Stimulated activated naive B cell treated with anti-CD40 and anti-IgM and Interleukin-4, amounts not matched to agents 10 μg/mL and 1 μg/mL and 100 μg/mL, for 72 hours (primary cell): ENCODE data around the gene TRAF5.

Experiments
- ATAC-seq, 2 donors: fragments of 150-1000 bp; cut with Tn5 transposase; replicated peaks; 2 replicates each; pipeline ENCODE4 v1.10.0; 2021; ENCODE audit warnings: moderate library complexity in 1 of 2
- DNase-seq: peaks from one replicate; pipeline ENCODE4 v3.0.0; 2021
- H3K27ac Mint-ChIP-seq: one replicate; pipeline ENCODE4 v1.8.0; 2022; ENCODE audit warnings: mild to moderate bottlenecking, mixed read lengths
- H3K27me3 Mint-ChIP-seq, 2 donors: one replicate each; pipeline ENCODE4 v1.8.0; 2022; ENCODE audit warnings: mixed read lengths in 2 of 2
- H3K36me3 Mint-ChIP-seq, 2 donors: one replicate each; pipeline ENCODE4 v1.8.0; 2022; ENCODE audit warnings: mixed read lengths in 2 of 2, mild to moderate bottlenecking in 1 of 2
- H3K4me1 Mint-ChIP-seq, 2 donors: one replicate each; pipeline ENCODE4 v1.8.0; 2022; ENCODE audit warnings: mixed read lengths in 2 of 2, mild to moderate bottlenecking in 1 of 2
- H3K4me3 Mint-ChIP-seq, 2 donors: one replicate each; pipeline ENCODE4 v1.8.0; 2022; ENCODE audit warnings: mild to moderate bottlenecking in 2 of 2, mixed read lengths in 2 of 2, moderate library complexity in 1 of 2
- H3K9me3 Mint-ChIP-seq, 2 donors: one replicate each; pipeline ENCODE4 v1.8.0; 2022; ENCODE audit warnings: mixed read lengths in 2 of 2, mild to moderate bottlenecking in 1 of 2

Gene TRAF5, protein sequence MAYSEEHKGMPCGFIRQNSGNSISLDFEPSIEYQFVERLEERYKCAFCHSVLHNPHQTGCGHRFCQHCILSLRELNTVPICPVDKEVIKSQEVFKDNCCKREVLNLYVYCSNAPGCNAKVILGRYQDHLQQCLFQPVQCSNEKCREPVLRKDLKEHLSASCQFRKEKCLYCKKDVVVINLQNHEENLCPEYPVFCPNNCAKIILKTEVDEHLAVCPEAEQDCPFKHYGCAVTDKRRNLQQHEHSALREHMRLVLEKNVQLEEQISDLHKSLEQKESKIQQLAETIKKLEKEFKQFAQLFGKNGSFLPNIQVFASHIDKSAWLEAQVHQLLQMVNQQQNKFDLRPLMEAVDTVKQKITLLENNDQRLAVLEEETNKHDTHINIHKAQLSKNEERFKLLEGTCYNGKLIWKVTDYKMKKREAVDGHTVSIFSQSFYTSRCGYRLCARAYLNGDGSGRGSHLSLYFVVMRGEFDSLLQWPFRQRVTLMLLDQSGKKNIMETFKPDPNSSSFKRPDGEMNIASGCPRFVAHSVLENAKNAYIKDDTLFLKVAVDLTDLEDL

DNA sequence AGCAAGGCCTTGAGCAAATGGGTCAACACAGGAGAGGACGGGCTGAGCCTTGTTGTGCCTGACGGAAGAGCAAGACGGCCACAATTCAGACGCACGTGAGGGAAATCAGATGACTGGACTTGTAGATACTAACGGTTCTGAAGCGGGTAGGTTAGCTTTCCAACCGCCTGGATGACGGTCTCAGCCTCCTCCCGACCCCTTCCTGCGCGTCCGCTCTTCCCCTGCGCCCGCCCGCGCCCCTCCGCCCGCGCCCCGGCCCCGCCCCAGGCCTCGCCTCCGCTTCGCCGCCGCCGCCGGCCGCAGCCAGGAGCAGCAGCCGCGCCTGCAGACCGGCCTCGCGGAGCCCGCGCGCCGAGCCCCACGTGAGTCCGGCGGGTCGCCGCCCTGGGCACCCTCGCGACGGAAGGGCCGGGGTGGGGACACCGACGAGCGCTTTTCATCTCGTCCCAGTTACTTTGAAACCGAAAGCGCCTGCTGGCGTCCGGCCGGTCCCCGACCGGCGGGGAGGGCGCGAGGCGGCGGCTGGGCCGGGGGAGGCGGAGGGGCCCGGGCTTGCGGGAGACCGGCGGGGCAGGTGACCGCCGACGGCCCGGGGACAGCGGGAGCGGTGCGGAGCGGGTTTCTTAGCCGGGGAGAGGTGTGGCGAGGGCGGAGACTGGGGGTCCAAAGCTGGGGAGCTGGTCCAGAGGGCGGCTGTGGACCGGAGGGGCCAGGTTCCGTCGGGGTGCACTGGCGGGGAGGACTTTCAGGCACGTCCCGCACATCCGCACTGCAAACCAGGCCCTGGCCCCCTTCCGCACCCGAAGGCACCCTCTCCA, at the start of gene TRAF5:
Gene TRAF5 (plus strand): TSS at position 306 of the 818 bp plus-strand sequence. CDS start 26,407 bp downstream, outside the sequence.
- Mint-ChIP-seq H3K36me3 (peaks cover 9 to 15% of the 10 kb centered on the region in 2 donors), H3K4me1 (peaks cover 53 to 71% of the 10 kb centered on the region in 2 donors), H3K27ac (peak within 1 kb of the TSS; percentile 97), H3K27me3 (no peaks in the 10 kb centered on the region), H3K9me3 (no peaks in the 10 kb centered on the region), H3K4me3 (peak within 1 kb of the TSS; percentile 93 to 94)
- DNase-seq (peak; percentile 55), ATAC-seq (peak; percentile 57 to 61)

DNA sequence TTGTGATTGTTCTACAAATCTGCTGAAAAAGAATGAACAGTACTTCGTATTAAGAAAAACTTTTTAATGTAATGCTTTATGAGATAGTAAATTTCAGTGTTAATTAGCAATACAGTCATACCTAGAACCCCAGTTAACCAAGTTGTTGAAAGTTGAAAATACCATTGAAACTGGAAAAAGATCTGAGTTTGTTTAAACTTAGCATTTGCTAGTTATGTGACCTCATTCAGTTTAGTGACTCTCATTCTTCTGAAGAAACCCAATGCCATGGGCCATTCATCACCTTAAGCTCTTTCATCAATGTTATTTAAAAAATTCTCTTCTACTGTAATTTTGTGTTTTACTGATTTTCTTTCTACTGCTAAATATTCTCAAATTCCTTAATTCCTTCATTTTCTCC, 47.3 kb upstream of the TRAF5 start:
- no peaks in the 10 kb centered on the region for H3K4me1 Mint-ChIP-seq
- DNase-seq, result no peak
- no peak overlapping the region for H3K4me3 Mint-ChIP-seq
- no peaks in the 10 kb centered on the region for H3K9me3 Mint-ChIP-seq
- H3K27me3 Mint-ChIP-seq, result no peaks in the 10 kb centered on the region
- H3K27ac Mint-ChIP-seq, result no peak overlapping the region
- H3K36me3 Mint-ChIP-seq, result peaks cover 0 to 14% of the 10 kb centered on the region in 2 donors
- ATAC-seq, result no peak

DNA sequence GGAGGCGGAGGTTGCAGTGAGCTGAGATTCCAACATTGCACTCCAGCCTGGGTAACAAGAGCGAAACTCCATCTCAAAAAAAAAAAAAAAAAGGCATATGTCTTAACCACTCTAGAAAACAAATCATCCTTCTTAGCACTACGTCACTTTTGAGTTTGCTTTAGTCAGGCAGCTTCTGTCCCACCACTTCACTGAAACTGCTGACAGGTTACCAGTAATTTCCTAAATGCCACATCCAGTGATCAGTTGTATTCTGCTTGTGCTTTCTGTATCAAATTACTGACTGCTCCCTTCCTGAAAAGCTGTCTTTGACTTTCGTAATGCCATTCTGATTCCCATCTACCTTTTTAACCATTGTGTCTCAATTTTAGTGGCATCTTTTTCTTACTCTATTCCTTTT, 45.7 kb upstream of the TRAF5 start:
- Mint-ChIP-seq H3K9me3 (no peaks in the 10 kb centered on the region), H3K27ac (no peak overlapping the region), H3K4me1 (no peaks in the 10 kb centered on the region), H3K4me3 (no peak overlapping the region), H3K36me3 (peaks cover 10 to 25% of the 10 kb centered on the region in 2 donors), H3K27me3 (no peaks in the 10 kb centered on the region)
- no peak for DNase-seq
- ATAC-seq, result no peak

DNA sequence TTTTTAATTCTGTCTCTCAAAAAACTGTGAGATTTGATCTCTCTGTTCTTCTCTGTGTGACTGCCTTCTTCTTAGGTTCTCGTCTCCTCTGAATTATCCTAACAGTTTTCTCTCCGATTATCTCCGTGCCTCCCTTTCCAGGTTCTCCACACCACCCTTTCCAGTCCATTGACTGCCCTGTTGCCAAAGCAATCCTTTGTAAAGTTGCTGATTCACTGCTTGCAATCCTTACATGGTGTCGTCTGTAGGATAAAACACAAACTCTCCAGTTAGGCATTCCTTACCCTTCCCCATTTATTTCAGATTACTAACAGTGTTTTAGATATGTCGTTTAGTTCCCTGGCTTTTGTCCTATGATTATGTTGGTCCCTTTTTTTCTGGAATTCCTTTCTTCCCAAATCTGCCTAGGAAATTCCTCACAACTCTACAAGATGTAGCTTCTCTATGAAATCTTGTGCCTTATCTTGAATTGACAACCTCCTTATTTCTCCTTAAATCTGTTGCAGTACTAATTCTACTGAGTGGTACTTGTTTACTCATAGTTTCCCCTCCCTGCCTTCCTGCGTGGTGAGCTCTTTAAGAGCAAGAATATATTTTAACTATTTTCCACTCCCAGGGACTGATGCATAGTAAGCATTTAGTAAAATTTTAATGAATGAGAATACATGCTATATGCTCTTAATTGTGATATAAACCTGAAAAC, 45.2 kb upstream of the TRAF5 start:
- peaks cover 11 to 27% of the 10 kb centered on the region in 2 donors for H3K36me3 Mint-ChIP-seq
- H3K9me3 Mint-ChIP-seq, result no peaks in the 10 kb centered on the region
- no peaks in the 10 kb centered on the region for H3K27me3 Mint-ChIP-seq
- H3K27ac Mint-ChIP-seq, result no peak overlapping the region
- H3K4me1 Mint-ChIP-seq, result no peaks in the 10 kb centered on the region
- no peak overlapping the region for H3K4me3 Mint-ChIP-seq
- ATAC-seq (no peak), DNase-seq (no peak)

DNA sequence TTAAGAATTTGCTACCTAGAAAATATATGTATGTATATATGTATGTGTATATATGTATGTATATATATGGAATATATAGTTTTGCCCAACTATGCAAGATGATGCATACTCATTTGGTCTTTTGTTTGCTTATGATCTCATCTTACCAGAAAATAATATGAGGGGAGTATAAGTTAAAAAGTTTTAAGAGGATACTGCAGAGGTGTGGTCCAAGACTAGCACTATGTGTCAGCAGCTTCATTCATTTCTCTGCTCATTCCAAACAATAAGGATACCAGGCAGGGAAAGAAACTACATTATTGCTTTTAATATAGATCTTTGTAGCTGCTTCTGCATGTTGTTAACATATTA, 44.6 kb upstream of the TRAF5 start:
- ATAC-seq (no peak), DNase-seq (no peak)
- Mint-ChIP-seq H3K27ac (no peak overlapping the region), H3K4me1 (peaks cover 3 to 5% of the 10 kb centered on the region in 2 donors), H3K36me3 (peaks cover 14 to 29% of the 10 kb centered on the region in 2 donors), H3K27me3 (no peaks in the 10 kb centered on the region), H3K9me3 (no peaks in the 10 kb centered on the region), H3K4me3 (no peak overlapping the region)

DNA sequence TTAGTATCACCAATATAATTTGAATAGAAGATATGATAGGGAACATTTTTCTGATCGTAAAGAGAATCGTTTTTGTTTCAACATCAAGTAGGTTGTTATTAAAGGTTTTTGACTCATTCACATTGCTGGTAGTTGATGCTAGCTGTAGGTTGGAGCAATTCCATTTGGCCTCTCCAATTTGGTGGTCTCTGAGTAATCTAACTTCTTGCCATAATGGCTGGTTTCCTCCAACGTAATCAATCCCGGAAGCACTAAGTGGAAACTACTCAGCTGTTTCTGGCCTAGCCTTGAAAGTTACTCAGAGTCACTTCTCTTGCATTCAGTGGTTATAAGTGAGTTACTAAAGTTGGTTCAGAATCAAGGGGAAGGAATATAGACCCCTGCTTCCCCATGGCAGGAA, 41.4 kb upstream of the TRAF5 start:
- Mint-ChIP-seq H3K36me3 (peaks cover 23 to 37% of the 10 kb centered on the region in 2 donors), H3K4me1 (peaks cover 6 to 8% of the 10 kb centered on the region in 2 donors), H3K27ac (no peak overlapping the region), H3K9me3 (no peaks in the 10 kb centered on the region), H3K27me3 (no peaks in the 10 kb centered on the region), H3K4me3 (no peak overlapping the region)
- ATAC-seq (no peak), DNase-seq (no peak)

DNA sequence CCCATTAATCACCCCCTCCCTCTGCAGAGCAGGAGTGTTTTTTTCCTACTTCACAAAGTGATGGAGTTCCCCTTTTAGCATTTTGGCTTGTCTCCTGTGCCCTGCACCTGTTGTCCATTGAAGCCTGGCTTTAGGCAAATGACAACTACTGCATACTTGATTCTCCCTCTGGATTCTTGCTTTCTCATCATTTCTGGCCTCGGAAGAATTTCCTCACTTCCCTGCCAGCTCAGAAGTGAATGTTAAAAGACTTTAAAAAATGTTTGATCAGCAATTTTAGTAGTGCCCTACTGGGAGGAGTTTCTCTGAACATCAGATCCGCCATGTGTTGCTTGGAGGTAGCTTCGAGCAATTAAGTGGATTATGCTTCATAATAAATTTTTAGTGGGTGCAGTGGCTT, 39.4 kb upstream of the TRAF5 start:
- H3K4me3 Mint-ChIP-seq, result no peak overlapping the region
- H3K27me3 Mint-ChIP-seq, result no peaks in the 10 kb centered on the region
- H3K36me3 Mint-ChIP-seq, result peaks cover 36 to 54% of the 10 kb centered on the region in 2 donors
- H3K9me3 Mint-ChIP-seq, result no peaks in the 10 kb centered on the region
- peaks cover 6 to 8% of the 10 kb centered on the region in 2 donors for H3K4me1 Mint-ChIP-seq
- ATAC-seq (no peak), DNase-seq (no peak)
- no peak overlapping the region for H3K27ac Mint-ChIP-seq

DNA sequence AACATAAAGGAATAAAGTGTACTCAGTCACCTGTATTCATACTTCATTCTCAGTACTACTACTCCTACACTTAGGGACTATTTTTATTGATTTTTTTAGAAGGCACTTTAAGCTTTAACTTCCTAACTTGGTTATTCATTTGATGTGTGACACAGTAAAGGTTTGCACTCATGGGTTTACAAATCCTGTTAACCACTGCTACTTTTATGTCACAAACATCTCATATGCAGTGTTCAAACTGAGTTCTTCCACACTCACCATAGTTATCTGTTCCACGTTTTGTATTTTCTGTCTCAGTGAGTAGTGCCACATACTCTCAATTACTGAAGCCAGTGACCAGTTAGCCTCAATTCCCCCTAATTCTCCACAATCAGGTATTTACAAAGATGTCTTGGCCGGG, 34.2 kb upstream of the TRAF5 start:
- no peak overlapping the region for H3K4me3 Mint-ChIP-seq
- peaks cover 0 to 2% of the 10 kb centered on the region in 2 donors for H3K4me1 Mint-ChIP-seq
- DNase-seq, result no peak
- no peaks in the 10 kb centered on the region for H3K9me3 Mint-ChIP-seq
- H3K27me3 Mint-ChIP-seq, result no peaks in the 10 kb centered on the region
- no peak overlapping the region for H3K27ac Mint-ChIP-seq
- peaks cover 38 to 50% of the 10 kb centered on the region in 2 donors for H3K36me3 Mint-ChIP-seq
- ATAC-seq, result no peak

DNA sequence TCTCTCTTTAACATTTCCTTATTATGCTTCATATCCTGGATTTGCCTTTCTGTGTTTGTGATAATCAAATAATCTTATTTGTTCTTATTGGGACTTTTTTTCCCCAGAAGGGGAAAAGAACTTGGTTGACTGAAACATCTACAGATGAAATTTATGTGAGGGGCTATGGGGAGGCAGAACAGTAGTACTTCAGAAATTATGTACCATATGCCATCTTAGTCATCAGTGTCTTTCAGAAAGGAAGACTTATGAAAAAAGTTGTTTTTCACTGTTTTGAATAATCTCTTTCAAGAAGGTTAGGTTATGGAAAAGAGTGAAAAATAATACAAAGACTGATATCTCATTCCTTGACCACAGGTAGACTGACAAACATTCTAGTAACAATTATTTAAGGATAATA, 30.2 kb upstream of the TRAF5 start:
- no peak overlapping the region for H3K4me3 Mint-ChIP-seq
- peaks cover 45 to 58% of the 10 kb centered on the region in 2 donors for H3K36me3 Mint-ChIP-seq
- peaks cover 3 to 4% of the 10 kb centered on the region in 2 donors for H3K4me1 Mint-ChIP-seq
- no peaks in the 10 kb centered on the region for H3K9me3 Mint-ChIP-seq
- H3K27me3 Mint-ChIP-seq, result no peaks in the 10 kb centered on the region
- no peak for DNase-seq
- ATAC-seq, result no peak
- H3K27ac Mint-ChIP-seq, result no peak overlapping the region

DNA sequence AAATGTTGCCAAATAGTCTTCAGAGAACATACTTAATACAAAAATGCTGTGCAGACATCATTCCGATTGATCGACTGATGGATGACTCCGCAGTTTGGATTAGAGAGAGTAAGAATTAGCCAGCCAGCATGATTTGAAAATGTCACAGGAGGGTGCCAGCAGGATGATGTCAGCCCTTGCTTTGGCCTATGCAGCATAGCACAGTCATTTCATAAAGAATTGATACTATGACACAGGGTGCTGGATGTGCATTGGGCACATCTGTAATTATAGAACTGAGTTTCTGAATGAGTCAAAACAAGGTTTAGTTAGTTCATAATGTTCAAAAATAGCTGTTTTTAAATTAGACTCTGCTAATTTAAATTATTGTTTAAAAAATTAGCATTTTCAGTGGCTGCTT, 21.6 kb upstream of the TRAF5 start:
- DNase-seq (no peak), ATAC-seq (peak; percentile 86 to 100)
- Mint-ChIP-seq H3K4me1 (peaks cover 7 to 14% of the 10 kb centered on the region in 2 donors), H3K27me3 (no peaks in the 10 kb centered on the region), H3K9me3 (no peaks in the 10 kb centered on the region), H3K27ac (no peak overlapping the region), H3K36me3 (peaks cover 18 to 26% of the 10 kb centered on the region in 2 donors), H3K4me3 (no peak overlapping the region)

DNA sequence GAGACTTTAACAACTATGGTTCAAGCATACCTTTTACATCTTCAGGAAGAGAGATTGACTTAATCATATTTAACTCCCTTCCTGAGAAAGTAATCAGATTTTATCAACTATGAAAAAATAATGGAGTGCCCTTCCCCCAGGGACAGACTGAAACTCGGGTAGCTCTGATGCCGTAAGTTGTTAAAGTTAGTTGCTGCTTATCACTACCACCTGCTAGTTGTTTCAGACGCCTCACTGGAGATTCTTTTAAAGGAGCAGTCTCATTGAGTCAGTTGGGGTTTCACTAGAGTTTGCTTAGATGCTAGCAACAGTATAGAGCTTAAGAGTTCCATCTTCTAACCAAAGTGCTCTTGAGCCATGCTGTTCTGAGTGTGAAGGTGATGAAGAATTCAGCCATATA, 17.0 kb upstream of the TRAF5 start:
- peaks cover 5% of the 10 kb centered on the region in 2 donors for H3K4me1 Mint-ChIP-seq
- no peak for ATAC-seq
- H3K27ac Mint-ChIP-seq, result no peak overlapping the region
- H3K27me3 Mint-ChIP-seq, result no peaks in the 10 kb centered on the region
- no peak overlapping the region for H3K4me3 Mint-ChIP-seq
- no peak for DNase-seq
- no peaks in the 10 kb centered on the region for H3K9me3 Mint-ChIP-seq
- H3K36me3 Mint-ChIP-seq, result peaks cover 16 to 23% of the 10 kb centered on the region in 2 donors

DNA sequence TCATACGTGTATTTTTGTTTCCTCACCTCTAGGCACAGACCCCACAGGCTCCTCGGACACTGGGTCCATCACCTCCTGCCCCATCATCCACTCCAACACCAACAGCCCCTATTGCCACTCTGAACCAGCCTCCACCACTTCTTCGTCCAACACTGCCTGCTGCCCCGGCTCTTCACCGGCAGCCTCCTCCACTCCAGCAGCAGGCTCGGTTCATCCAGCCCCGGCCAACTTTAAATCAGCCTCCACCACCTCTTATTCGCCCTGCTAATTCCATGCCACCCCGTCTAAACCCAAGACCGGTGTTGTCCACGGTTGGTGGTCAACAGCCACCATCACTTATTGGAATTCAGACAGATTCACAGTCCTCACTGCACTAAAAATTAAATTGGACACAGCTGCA, 13.2 kb upstream of the TRAF5 start:
- peaks cover 13 to 19% of the 10 kb centered on the region in 2 donors for H3K36me3 Mint-ChIP-seq
- peak overlapping the region; percentile 37 for H3K27ac Mint-ChIP-seq
- H3K9me3 Mint-ChIP-seq, result no peaks in the 10 kb centered on the region
- ATAC-seq (no peak), DNase-seq (no peak)
- no peak overlapping the region for H3K4me3 Mint-ChIP-seq
- no peaks in the 10 kb centered on the region for H3K27me3 Mint-ChIP-seq
- peaks cover 0 to 1% of the 10 kb centered on the region in 2 donors for H3K4me1 Mint-ChIP-seq

DNA sequence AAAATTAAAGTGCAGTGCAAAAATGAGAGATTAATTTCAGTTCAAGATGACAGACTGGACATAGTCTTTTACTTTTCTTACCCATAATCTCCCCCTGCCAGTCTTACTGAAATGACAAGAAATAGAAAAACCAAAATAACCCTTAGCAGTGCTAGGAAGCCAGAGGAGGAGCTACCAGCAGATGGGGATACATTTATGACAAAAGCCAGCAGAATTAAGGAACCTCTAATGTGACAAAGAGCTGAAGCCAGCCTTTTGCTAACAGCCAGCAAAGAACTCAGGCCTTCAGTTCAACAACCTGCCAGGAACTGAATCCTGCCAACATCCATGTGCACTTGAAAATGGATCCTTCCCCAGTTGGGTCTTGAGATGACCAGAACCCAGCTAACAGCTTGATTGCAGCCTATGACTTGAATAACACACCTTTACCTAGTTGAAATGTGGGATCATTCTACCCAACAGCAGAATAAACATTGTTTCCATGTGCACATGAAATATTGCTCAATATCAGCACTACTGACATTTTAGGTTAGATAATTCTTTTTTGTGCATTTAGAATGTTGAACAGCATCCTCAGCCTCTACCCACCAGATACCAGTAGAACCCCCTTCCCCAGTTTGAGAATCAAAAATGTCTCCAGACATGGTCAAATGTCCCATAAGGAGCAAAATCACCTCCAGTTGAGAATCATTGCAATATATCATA, 7.9 kb upstream of the TRAF5 start:
- H3K9me3 Mint-ChIP-seq, result no peaks in the 10 kb centered on the region
- ATAC-seq (no peak), DNase-seq (no peak)
- peaks cover 0 to 6% of the 10 kb centered on the region in 2 donors for H3K4me1 Mint-ChIP-seq
- no peaks in the 10 kb centered on the region for H3K36me3 Mint-ChIP-seq
- H3K27me3 Mint-ChIP-seq, result no peaks in the 10 kb centered on the region
- H3K27ac Mint-ChIP-seq, result no peak overlapping the region
- H3K4me3 Mint-ChIP-seq, result no peak overlapping the region

DNA sequence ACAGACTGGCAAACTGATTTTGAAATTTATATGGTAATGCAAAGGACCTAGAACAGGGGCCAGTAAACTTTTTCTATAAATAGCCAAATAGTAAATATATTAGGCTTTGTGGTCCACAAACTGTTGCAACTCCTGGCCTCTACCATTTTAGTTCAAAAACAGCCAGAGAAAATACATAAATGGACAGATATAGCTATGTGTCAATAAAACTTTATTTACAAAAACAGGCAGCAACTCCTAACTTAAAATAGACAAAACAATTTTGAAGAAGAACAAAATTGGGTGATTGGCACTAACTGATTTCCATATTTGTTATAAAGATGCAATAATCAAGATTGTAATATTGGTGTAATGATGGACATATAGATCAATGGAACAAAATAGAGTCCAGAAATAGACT, 6.7 kb upstream of the TRAF5 start:
- no peak for ATAC-seq
- peaks cover 4 to 13% of the 10 kb centered on the region in 2 donors for H3K4me1 Mint-ChIP-seq
- H3K4me3 Mint-ChIP-seq, result no peak overlapping the region

More for the DNA sequence above, 6.7 kb upstream of the TRAF5 start:
- no peaks in the 10 kb centered on the region for H3K9me3 Mint-ChIP-seq
- no peaks in the 10 kb centered on the region for H3K36me3 Mint-ChIP-seq
- no peak for DNase-seq
- no peaks in the 10 kb centered on the region for H3K27me3 Mint-ChIP-seq
- H3K27ac Mint-ChIP-seq, result no peak overlapping the region
